ENCODE results near the gene ESRP2.

ESRP2 gene

DNA sequence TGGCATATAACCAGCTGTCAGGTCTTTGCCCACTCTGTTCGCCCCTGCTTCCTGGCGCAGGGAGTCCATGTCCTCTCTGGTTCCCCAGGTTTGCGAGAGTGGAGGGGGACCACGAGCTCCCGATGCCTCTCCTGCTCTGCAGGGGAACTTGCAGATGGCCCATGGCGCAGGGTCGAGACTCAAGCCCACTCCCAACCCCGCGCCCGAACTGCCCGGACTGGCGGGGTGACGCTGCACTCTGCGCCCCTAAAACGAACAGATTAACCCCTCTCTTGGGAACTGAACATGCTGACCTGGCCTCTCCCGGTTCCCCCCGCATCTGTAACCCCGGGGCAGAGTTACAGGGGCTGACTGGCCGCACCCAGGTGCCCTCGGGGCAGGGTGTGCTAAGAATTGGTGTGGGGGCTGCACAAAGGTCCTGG is 8.6 kb upstream of the ESRP2 start:
- H3K27ac ChIP-seq: peak overlapping the region; percentile 64
- TF ChIP-seq CTCF (conservative IDR thresholded peaks at IDR 0.05) (no peak), ZFX (IDR thresholded peaks at IDR 0.05) (no peak)

- H3K27ac ChIP-seq: no peak overlapping the region
- TF ChIP-seq ZFX (IDR thresholded peaks at IDR 0.05) (no peak), CTCF (conservative IDR thresholded peaks at IDR 0.05) (no peak)
Measured at GRCh38 chr16:68242926-68243858, 7.3 kb upstream of the ESRP2 start.

GRCh38 chr16:68242085-68242484 is 6.2 kb upstream of the ESRP2 start:
- H3K27ac ChIP-seq: no peak overlapping the region
- TF ChIP-seq CTCF (conservative IDR thresholded peaks at IDR 0.05) (no peak), ZFX (IDR thresholded peaks at IDR 0.05) (no peak)

- H3K27ac ChIP-seq: peak overlapping the region; percentile 97
- TF ChIP-seq ZFX (IDR thresholded peaks at IDR 0.05) (no peak), CTCF (conservative IDR thresholded peaks at IDR 0.05) (no peak)
Measured at GRCh38 chr16:68238029-68238345, 2.1 kb upstream of the ESRP2 start.

- no peak for TF ChIP-seq ZFX (IDR thresholded peaks at IDR 0.05)
- TF ChIP-seq CTCF (conservative IDR thresholded peaks at IDR 0.05): no peak
- peak overlapping the region; percentile 97 for H3K27ac ChIP-seq
Measured at GRCh38 chr16:68237243-68238028, 1.5 kb upstream of the ESRP2 start.

GRCh38 chr16:68236826-68237242 is 907 bp upstream of the ESRP2 start:
- TF ChIP-seq ZFX (IDR thresholded peaks at IDR 0.05): no peak
- TF ChIP-seq CTCF (conservative IDR thresholded peaks at IDR 0.05): no peak
- peak overlapping the region; percentile 97 for H3K27ac ChIP-seq
